ENCODE data around the gene CUX1. TPM values are rescaled to one million over a fixed set of nuclear protein-coding genes. Genes with fewer than 3 reads are reported as not detected.

Gene CUX1
- polyA plus RNA-seq, 1 experiment = 29.7 TPM

DNA sequence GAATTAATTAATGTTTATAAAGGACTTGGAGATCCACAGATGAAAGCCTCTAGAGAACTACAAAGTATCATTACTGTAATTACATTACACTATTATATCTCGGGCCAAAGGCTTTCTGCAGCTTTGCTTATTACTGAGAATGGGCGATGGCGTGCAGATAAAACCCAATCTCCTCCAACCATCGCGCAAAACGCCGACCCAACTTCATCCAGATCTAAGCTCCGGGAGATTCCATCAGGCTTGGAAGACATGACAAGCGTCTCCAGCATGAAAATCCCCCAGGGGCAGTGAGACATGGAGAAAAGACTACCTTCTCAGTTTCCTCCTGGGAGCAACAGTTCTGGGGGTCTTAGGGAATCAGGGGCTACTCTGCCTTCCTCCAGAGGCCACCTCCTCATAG, 42.2 kb upstream of the CUX1 start:
- Histone ChIP-seq H3K9me3 (ENCODE audit: control insufficient read depth, insufficient read depth, low read length) (no peaks in the 10 kb centered on the region), H3K27ac (ENCODE audit: low read depth, low read length) (no peak overlapping the region), H3K27me3 (ENCODE audit: control insufficient read depth, insufficient read depth, low read length) (peaks cover 20% of the 10 kb centered on the region), H3K4me3 (ENCODE audit: low read depth, low read length) (no peak overlapping the region)
- POLR2A ChIA-PET = no interaction called here
- TF ChIP-seq, protein P1, sequence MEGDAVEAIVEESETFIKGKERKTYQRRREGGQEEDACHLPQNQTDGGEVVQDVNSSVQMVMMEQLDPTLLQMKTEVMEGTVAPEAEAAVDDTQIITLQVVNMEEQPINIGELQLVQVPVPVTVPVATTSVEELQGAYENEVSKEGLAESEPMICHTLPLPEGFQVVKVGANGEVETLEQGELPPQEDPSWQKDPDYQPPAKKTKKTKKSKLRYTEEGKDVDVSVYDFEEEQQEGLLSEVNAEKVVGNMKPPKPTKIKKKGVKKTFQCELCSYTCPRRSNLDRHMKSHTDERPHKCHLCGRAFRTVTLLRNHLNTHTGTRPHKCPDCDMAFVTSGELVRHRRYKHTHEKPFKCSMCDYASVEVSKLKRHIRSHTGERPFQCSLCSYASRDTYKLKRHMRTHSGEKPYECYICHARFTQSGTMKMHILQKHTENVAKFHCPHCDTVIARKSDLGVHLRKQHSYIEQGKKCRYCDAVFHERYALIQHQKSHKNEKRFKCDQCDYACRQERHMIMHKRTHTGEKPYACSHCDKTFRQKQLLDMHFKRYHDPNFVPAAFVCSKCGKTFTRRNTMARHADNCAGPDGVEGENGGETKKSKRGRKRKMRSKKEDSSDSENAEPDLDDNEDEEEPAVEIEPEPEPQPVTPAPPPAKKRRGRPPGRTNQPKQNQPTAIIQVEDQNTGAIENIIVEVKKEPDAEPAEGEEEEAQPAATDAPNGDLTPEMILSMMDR (IDR thresholded peaks at IDR 0.05; ENCODE audit: low read depth, low read length) = no peak
- CTCF ChIA-PET = interaction anchor here (0.8 to 1.3 kb wide), 2 partner anchors 11 to 86 kb away, joined by 3 to 4 read pairs; no protein-coding TSS in a partner anchor
- no peak for DNase-seq (ENCODE audit: low read depth, low spot score)

DNA sequence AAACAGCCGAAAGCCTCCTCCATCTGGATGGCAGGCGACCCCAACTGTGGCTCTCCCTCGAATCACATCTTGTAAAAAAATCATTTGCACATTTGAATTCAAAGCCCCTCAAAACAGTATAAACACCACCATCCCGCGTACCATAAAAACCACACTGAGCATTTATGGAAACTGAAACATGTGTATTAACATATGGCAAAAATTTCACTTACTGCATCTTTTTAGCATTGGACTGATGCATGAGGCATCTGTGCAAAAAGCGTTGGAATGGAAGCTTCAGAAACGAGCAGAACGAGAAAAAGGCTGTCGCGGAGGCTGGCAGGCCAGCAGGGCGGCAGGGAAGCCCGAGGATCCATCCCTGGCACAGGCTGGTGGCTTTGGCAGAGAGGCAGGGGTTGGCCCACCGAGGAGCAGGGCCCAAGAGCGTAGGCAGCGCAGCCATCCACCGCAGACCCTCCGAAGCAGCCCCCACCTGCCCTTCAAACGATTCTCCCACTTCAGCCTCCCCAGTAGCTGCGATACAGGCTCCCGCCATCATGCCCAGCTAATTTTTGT, 39.3 kb upstream of the CUX1 start:
- ChIA-PET CTCF (no interaction called here), POLR2A (interaction anchor here (0.6 kb wide), 1 partner anchor 66 kb away, joined by 6 read pairs; no protein-coding TSS in a partner anchor)
- Histone ChIP-seq H3K27me3 (ENCODE audit: control insufficient read depth, insufficient read depth, low read length) (peaks cover 24% of the 10 kb centered on the region), H3K27ac (ENCODE audit: low read depth, low read length) (no peak overlapping the region), H3K4me3 (ENCODE audit: low read depth, low read length) (no peak overlapping the region), H3K9me3 (ENCODE audit: control insufficient read depth, insufficient read depth, low read length) (no peaks in the 10 kb centered on the region)
- DNase-seq (ENCODE audit: low read depth, low spot score) = no peak
- TF ChIP-seq, protein P1 (IDR thresholded peaks at IDR 0.05; ENCODE audit: low read depth, low read length) = no peak

DNA sequence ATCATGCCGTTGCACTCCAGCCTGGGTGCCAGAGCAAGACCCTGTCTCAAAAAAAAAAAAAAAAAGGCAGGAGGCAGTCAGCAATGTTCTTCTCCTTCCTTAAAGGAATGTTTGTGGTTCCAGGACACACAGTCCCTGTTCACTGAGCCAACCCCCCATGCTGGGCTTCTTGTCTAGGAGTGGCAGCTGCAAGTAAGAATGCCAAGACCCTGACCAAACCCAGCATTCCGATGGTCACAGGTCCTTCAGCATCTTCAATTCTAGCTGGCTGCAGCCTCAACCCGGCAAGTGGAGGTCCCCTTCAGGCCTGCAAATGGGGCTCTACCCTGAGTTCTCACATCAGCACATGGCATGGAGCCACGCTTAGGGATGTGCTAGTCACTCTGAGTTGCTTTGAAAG, 38.2 kb upstream of the CUX1 start:
- CTCF ChIA-PET = no interaction called here
- H3K27ac ChIP-seq (ENCODE audit: low read depth, low read length) = no peak overlapping the region
- H3K9me3 ChIP-seq (ENCODE audit: control insufficient read depth, insufficient read depth, low read length) = no peaks in the 10 kb centered on the region
- no peak for DNase-seq (ENCODE audit: low read depth, low spot score)
- POLR2A ChIA-PET = no interaction called here
- TF ChIP-seq, protein P1 (IDR thresholded peaks at IDR 0.05; ENCODE audit: low read depth, low read length) = no peak
- no peak overlapping the region for H3K4me3 ChIP-seq (ENCODE audit: low read depth, low read length)
- peaks cover 28% of the 10 kb centered on the region for H3K27me3 ChIP-seq (ENCODE audit: control insufficient read depth, insufficient read depth, low read length)

DNA sequence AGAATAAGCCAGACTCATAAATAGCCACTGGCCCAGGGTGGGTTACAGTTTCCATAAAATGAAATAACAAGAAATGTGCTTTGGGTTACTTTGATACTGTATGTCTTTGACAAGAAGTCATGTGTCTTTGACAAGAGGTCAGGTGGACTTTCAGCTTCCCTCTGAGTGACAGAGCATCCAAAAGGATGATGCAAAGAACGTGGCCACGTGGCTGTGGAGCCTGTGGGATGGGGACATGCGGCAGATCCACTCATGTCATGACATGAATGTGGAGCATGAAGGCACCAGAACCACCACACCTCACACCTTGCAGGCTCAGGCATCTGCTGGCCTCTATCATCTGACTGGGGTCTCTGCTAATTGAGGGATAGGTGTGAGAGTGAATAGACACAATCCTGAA, 37.1 kb upstream of the CUX1 start:
- Histone ChIP-seq H3K27ac (ENCODE audit: low read depth, low read length) (no peak overlapping the region), H3K9me3 (ENCODE audit: control insufficient read depth, insufficient read depth, low read length) (no peaks in the 10 kb centered on the region), H3K27me3 (ENCODE audit: control insufficient read depth, insufficient read depth, low read length) (peaks cover 33% of the 10 kb centered on the region), H3K4me3 (ENCODE audit: low read depth, low read length) (no peak overlapping the region)
- ChIA-PET CTCF (no interaction called here), POLR2A (interaction anchor here (0.6 kb wide), 1 partner anchor 108 kb away, joined by 3 read pairs; no protein-coding TSS in a partner anchor)
- TF ChIP-seq, protein P1 (IDR thresholded peaks at IDR 0.05; ENCODE audit: low read depth, low read length) = no peak
- DNase-seq (ENCODE audit: low read depth, low spot score) = no peak

DNA sequence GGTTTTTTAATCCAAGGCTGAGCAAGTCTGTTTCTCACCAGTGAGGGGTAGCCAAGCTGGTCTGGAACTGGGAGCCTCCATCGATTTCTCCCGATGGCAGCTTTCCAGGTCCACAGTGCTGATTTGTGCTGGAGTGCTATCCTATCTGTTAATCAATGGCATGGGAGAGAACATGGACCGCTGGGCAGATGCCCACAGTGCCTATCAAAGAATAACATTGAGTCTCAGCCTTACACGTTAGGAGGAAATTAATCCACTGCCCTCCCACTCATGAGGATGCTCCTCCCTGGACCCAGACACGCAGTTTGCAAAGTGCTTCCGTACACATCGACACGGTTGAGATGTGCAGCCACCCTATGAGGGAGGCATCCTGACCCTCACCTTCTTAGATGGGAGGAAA, 36.0 kb upstream of the CUX1 start:
- ChIA-PET POLR2A (no interaction called here), CTCF (no interaction called here)
- no peak for DNase-seq (ENCODE audit: low read depth, low spot score)
- H3K4me3 ChIP-seq (ENCODE audit: low read depth, low read length) = no peak overlapping the region
- no peaks in the 10 kb centered on the region for H3K9me3 ChIP-seq (ENCODE audit: control insufficient read depth, insufficient read depth, low read length)
- peaks cover 33% of the 10 kb centered on the region for H3K27me3 ChIP-seq (ENCODE audit: control insufficient read depth, insufficient read depth, low read length)
- no peak overlapping the region for H3K27ac ChIP-seq (ENCODE audit: low read depth, low read length)
- TF ChIP-seq, protein P1 (IDR thresholded peaks at IDR 0.05; ENCODE audit: low read depth, low read length) = no peak

Data from AG04450 (cell line).